Thoracic aorta (tissue), 2 donors: ENCODE data around the gene SLC17A5. TPM values are rescaled to one million over a fixed set of nuclear protein-coding genes. Genes with fewer than 3 reads are reported as not detected.

ENCODE experiments used
- ATAC-seq: fragments of 150-250 bp; one replicate; pipeline ENCODE4 v1.8.0; 2017; ENCODE audit warnings: low read depth; ENCODE audit not compliant: insufficient number of reproducible peaks, low FRiP score
- DNase-seq: peaks from one replicate; pipeline ENCODE4 v3.0.0-alpha.2; 2020; ENCODE audit warnings: low spot score
- H3K27ac ChIP-seq, 2 donors: fragments of 200-600 bp; sonication (generic); 1 replicate in 1 of 2; 2 replicates in 1 of 2; pipeline ENCODE4 v1.5.1; 2016; ENCODE audit warnings: mild to moderate bottlenecking in 2 of 2, moderate library complexity in 2 of 2
- H3K27me3 ChIP-seq: fragments of 200-600 bp; sonication (generic); replicated peaks from 2 replicates; pipeline ENCODE4 v1.6.0; 2016; ENCODE audit warnings: mild to moderate bottlenecking; ENCODE audit not compliant: insufficient read depth
- H3K36me3 ChIP-seq: fragments of 200-600 bp; sonication (generic); one replicate; pipeline ENCODE4 v1.5.1; 2016
- H3K4me1 ChIP-seq, 2 donors: fragments of 200-600 bp; sonication (generic); 1 replicate in 1 of 2; 2 replicates in 1 of 2; pipeline versions ENCODE4 v1.5.1 to v1.6.0; 2016; ENCODE audit warnings: low read depth in 2 of 2, mild to moderate bottlenecking in 1 of 2; ENCODE audit not compliant: control insufficient read depth in 1 of 2
- H3K4me3 ChIP-seq: fragments of 200-600 bp; sonication (generic); 2 replicates; pipeline ENCODE4 v1.5.1; 2016; ENCODE audit warnings: mild to moderate bottlenecking
- H3K9me3 ChIP-seq: fragments of 200-600 bp; sonication (generic); 2 replicates; pipeline ENCODE4 v1.5.1; 2016
- CTCF ChIP-seq: fragments of 200-600 bp; sonication (generic); IDR thresholded peaks from one replicate; pipeline ENCODE4 v1.5.1; 2019; ENCODE audit warnings: antibody characterized with exemption
- total RNA-seq, 2 donors: library from RNA; depleted of rRNA; stranded (reverse); fragments of >200 nt; gene quantifications; one replicate each; pipeline versions ENCODE4 v1.1.0 to v1.2.3, GENCODE V29; 2016

Gene SLC17A5
- total RNA-seq, 2 donors from 2014 or later, result 24.1 to 36.8 TPM

GRCh38 chr6:73669005-73669404 lies 15.2 kb upstream of the SLC17A5 start:
- no peak for TF ChIP-seq CTCF
- Histone ChIP-seq H3K4me1 (no peaks in the 10 kb centered on the region), H3K27me3 (no peaks in the 10 kb centered on the region), H3K9me3 (no peaks in the 10 kb centered on the region), H3K27ac (no peak overlapping the region), H3K4me3 (no peak overlapping the region), H3K36me3 (no peaks in the 10 kb centered on the region)
- ATAC-seq (no peak), DNase-seq (no peak)

GRCh38 chr6:73667798-73668197 lies 14.0 kb upstream of the SLC17A5 start:
- no peaks in the 10 kb centered on the region for H3K4me1 ChIP-seq
- H3K27ac ChIP-seq, result no peak overlapping the region
- ATAC-seq (no peak), DNase-seq (no peak)
- H3K27me3 ChIP-seq, result no peaks in the 10 kb centered on the region
- H3K36me3 ChIP-seq, result no peaks in the 10 kb centered on the region
- no peaks in the 10 kb centered on the region for H3K9me3 ChIP-seq
- no peak overlapping the region for H3K4me3 ChIP-seq
- TF ChIP-seq CTCF, result no peak

GRCh38 chr6:73666393-73666792 lies 12.6 kb upstream of the SLC17A5 start:
- Histone ChIP-seq H3K4me1 (no peaks in the 10 kb centered on the region), H3K27ac (no peak overlapping the region), H3K36me3 (no peaks in the 10 kb centered on the region), H3K27me3 (no peaks in the 10 kb centered on the region), H3K4me3 (no peak overlapping the region), H3K9me3 (no peaks in the 10 kb centered on the region)
- TF ChIP-seq CTCF, result no peak
- DNase-seq, result no peak
- ATAC-seq, result no peak

GRCh38 chr6:73665686-73666319 lies 12.0 kb upstream of the SLC17A5 start:
- H3K4me3 ChIP-seq, result no peak overlapping the region
- H3K4me1 ChIP-seq, result no peaks in the 10 kb centered on the region
- no peak for DNase-seq
- no peak overlapping the region for H3K27ac ChIP-seq
- ATAC-seq, result no peak
- H3K27me3 ChIP-seq, result no peaks in the 10 kb centered on the region
- no peaks in the 10 kb centered on the region for H3K36me3 ChIP-seq
- H3K9me3 ChIP-seq, result no peaks in the 10 kb centered on the region
- no peak for TF ChIP-seq CTCF

- Histone ChIP-seq H3K27ac (no peak overlapping the region), H3K9me3 (no peaks in the 10 kb centered on the region), H3K36me3 (no peaks in the 10 kb centered on the region), H3K4me3 (no peak overlapping the region), H3K4me1 (no peaks in the 10 kb centered on the region), H3K27me3 (no peaks in the 10 kb centered on the region)
- DNase-seq, result no peak
- ATAC-seq, result no peak
- TF ChIP-seq CTCF, result no peak
Measured at GRCh38 chr6:73664701-73665100, 10.9 kb upstream of the SLC17A5 start.
